Breast epithelium (tissue), 3 donors: Measurements from ENCODE around the gene TAS2R5.
A peak's percentile ranks its signal among the peaks of the same experiment; 100 is the strongest.

ENCODE experiments used
- CTCF ChIP-seq, 3 donors: fragments of 450-650 bp; IDR thresholded peaks; one replicate each; pipeline ENCODE4 v1.5.1; 2016 to 2017; ENCODE audit warnings: antibody characterized with exemption in 3 of 3, mild to moderate bottlenecking in 3 of 3, moderate library complexity in 3 of 3
- POLR2A ChIP-seq: fragments of 450-650 bp; IDR thresholded peaks from one replicate; pipeline ENCODE4 v1.6.1; 2016; ENCODE audit warnings: antibody characterized with exemption, mild to moderate bottlenecking, moderate library complexity

- TF ChIP-seq POLR2A (no peak), CTCF (IDR thresholded peaks at IDR 0.05) (peak in 2 of 3 donors; percentile 35 to 48)
Measured at GRCh38 chr7:141785706-141786552, 4.1 kb upstream of the TAS2R5 start.
